HG03378 (cell line): Measurements from ENCODE around the gene RBM7.

ENCODE experiments used
- ATAC-seq: cut with Tn5 transposase; IDR thresholded peaks from one replicate; pipeline ENCODE4 v1.9.1; 2021; ENCODE audit warnings: mild to moderate bottlenecking, moderate library complexity; ENCODE audit not compliant: unreplicated experiment

RBM7 gene

DNA sequence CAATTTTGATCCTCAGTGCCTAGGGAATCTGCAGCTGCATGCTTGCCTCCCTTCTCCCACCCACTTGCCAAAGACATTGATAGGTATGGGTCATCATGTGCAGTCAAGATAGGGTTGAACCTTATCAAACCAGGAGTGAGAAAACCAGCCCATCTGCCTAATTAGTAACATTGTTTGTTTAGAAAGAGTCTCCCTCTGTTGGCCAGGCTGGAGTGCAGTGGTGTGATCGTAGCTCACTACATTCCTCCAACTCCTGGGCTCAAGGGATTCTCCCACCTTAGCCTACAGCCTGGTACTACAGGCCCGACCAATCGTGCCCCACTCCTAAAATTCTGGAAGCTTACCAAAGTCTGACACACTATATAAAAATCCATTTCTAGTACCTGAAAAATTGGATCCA, 4.7 kb upstream of the RBM7 start:
- no peak for ATAC-seq

DNA sequence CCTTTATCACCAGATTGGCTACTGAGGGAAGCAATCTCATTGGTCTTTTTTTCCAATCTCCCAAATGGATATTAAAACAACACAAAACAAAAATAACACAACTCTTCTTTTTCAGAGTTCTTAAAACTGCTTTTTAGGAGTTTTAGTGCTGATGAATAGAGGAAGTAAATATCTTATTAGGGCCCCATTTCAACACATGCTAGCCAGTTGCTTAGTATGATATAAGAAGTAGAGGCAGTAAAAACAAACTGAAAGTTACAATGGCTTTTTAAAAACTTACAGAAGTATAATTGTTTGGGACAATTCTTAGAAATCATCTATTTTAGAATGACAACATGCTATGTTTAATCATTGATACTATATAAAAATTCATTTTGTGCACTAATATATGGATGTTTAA, 3.5 kb upstream of the RBM7 start:
- ATAC-seq: no peak

GRCh38 chr11:114397349-114397982, 3.0 kb upstream of the RBM7 start:
- no peak for ATAC-seq

- no peak for ATAC-seq
Measured at GRCh38 chr11:114398303-114398920, 2.1 kb upstream of the RBM7 start.

DNA sequence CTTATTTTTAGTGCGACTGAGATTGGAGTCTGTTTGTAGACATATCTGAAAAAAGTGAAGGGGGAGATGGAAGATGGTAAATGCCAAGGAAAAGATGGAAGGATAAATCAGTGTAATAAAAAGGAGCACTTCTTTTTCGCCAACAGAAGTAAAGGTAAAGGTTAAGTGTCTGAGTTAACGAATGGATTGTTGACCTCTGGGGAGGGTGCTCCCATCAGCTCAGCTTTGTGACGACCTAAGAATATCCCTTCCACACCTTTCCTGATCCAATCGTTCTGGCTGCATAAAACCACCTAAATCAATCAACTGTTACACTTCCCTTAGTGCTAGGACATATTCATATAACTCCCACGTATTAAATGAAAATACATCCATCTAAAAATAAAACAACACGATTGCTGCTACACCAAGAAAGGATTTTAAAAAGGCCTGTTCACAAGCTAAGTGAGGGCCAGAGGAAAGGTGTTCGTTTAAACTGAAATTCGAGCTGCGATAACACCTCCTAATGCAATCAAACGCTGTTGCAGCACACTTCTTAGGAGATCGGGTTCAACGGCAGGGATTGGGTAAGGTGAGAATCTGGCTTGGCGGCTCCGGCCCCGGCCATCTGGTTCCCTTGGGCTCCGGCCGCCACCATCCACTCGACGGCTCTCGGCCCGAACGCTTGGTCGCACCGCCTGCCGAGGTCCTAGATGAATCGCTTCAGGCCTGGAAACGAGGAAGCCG, 813 bp upstream of the RBM7 start:
- peak; percentile 13 for ATAC-seq

DNA sequence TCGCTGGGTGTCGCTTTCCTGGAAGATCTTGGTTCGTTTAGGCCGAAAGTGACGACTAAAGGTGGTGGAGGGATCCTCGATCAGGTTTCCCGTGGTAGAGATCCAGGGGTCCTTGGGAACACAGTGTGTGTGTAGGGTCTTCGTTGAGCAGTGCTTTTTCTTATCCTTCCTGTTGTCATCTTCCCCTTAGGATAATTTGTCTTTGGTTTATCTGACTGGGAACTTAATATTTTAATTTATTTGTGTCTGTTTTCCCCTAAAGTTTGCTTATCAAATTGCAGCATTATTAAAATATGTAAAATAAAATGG, 403 bp downstream of the RBM7 start:
- no peak for ATAC-seq

DNA sequence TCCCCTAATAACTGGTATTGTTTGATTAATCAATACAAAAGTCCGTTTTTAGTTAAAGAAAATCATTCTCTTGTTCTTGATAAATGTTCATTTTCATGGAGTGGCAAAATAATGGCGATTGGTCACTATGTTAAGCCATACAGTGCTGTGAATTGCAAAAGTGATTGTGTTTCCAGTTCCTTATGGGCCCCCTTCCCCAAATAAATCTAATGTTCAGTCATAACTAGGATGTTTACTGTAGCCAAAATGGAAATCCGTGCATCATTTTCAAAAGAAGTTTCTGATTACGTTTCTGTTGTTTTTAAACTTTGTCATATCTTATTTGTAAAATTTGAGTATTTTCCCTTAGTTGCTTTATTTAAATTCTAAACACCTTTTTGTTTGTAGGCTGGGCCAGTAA, 845 bp downstream of the RBM7 start:
- no peak for ATAC-seq

DNA sequence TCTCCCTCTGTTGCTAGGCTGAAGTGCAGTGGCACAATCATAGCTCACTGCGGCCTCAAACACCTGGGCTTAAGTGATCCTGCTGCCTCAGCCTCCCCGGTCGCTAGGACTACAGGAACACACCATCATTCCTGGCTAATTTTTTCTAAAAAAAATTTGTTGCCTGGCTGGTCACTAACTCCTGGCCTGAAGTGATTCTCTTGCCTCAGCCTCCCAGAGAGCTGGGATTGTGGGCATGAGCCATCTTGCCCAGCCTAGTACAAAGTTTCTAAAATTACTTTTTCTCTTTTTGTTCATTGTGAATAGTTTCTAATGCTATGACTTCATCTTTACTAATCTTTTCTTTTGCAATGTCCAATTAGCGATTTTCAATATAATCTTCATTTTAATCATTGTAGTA, 12.5 kb downstream of the RBM7 start:
- ATAC-seq: no peak

DNA sequence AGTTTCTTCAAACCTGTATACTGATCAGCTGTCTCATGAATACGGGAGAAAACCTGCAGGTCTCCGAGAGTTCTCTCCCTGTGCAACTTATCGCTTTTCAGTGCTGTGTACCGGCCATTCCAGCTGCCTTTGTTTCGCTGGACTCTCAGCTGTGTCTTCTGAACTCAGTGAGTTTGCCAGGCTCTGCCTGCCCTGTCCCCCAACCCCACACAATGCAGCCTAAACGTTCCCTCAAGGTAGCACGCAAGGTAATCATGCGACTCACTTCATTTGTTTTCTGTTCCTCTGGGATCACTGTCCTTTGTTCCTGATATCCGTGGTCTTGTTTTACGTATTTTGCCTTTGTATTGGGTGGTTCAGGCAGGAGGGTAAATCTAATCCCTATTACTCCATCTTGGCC, 13.5 kb downstream of the RBM7 start:
- ATAC-seq: no peak

DNA sequence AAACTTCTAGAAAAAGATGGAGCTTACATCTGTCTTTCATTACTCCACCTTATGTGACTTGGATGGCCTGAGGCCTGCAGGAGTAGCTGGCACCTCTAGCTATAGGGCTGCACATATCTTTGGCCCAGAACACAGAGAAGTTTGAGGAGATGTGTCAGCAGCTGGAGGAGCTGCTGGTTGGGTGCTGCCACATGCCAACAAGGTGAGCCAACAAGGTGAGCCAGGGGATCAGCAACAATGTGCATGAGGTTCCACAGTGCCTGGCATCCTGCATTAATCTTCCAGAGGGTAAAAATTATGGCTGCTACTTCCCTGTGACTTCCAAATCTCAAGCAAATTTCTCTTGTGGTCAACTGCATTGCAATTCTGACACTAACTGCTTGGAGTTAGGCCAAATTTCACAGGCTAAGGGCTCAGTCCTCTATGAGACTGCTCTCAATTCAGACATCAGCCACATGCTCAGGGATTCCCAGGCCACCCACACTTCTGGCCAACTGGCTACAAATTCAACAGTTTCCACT, 16.0 kb downstream of the RBM7 start:
- no peak for ATAC-seq

DNA sequence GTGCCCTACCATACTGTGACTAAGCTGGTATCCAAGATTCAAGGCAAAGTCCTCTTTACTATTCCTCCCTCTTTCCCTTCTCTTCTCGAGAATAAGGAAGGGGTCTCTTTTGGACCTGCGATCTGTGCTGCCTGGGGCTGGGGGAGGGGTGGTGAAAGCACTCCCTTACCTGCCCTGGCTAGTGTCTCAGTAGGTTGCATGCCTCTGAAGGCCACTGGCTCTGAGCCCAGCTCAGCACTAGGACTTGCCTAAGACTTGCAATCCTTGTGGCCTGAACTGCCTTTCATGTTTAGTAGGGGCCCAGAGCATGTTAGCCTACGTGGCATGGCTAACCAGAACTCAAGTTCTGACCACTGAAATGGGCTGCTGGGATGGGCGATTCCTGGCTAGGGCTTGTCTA, 25.8 kb downstream of the RBM7 start:
- ATAC-seq: no peak

DNA sequence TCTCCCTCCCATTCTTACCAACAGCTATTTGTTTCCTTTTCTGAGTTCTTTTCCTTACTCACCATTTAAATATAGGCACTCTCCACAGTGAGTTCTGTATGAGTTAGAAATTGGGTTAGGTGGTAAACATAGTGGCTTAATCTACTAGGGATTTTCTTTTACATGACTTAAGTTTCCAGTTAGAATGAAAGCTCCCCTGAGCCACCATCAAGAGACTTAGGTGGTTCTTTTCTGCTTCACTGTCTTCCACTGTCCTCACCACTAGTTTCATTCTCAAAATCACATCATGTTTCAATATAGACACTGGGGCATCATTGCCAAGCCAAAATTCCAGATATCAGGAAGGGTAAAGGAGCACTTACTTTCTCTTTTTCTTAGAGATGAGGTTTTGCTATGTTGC, 29.8 kb downstream of the RBM7 start:
- ATAC-seq: no peak

- ATAC-seq: no peak
Measured at GRCh38 chr11:114432893-114433292, 32.4 kb downstream of the RBM7 start.

- ATAC-seq: no peak
Measured at GRCh38 chr11:114433376-114433775, 32.9 kb downstream of the RBM7 start.

GRCh38 chr11:114438303-114438702, 37.8 kb downstream of the RBM7 start:
- no peak for ATAC-seq

GRCh38 chr11:114439229-114440120, 39.0 kb downstream of the RBM7 start, which contains the start of gene REXO2:
Gene REXO2, plus strand, starts transcription at chr11:114439467. Its CDS starts 62 bp downstream, at chr11:114439529.
- ATAC-seq: peak; percentile 97

DNA sequence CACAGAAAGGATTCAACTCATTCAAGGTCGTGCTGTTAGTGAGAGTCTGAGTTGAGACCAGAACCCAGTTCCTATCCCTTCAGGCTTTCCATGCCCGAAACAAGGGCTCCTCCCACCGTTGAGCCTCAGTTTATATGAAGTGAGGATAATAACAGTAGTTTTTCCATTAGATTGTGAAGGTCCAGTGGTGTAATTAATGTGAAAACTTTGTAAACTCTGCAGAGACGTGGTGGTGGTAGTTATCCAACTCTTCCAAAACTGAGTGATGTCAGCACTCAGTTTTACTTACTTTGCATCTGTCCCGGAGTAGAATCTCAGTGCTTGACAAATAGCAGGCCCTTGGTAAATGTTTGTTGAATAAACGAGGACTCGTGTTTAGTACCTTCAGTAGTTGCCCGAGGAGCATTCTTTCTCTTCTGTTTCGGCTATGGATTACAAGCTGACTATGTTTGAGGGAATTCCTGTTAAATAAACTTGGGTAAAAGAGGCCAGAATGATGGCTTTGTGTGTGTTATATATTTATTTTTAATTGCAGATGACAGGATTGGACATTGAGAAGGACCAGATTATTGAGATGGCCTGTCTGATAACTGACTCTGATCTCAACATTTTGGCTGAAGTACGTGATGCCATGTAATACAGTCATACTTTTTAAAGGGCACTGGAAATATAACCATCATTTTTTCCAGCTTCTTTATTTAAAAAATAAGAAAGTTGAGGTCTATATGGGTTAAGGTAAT, 39.8 kb downstream of the RBM7 start:
- ATAC-seq: no peak

GRCh38 chr11:114440971-114441763, 40.7 kb downstream of the RBM7 start:
- ATAC-seq: no peak

GRCh38 chr11:114441921-114442320, 41.5 kb downstream of the RBM7 start:
- no peak for ATAC-seq

GRCh38 chr11:114442536-114442935, 42.1 kb downstream of the RBM7 start:
- ATAC-seq: no peak
